Prostate gland (tissue), 2 donors: ENCODE measurements around the gene DOP1B. TPM values are rescaled to one million over a fixed set of nuclear protein-coding genes. Genes with fewer than 3 reads are reported as not detected.

Experiments used
- DNase-seq: peaks from one replicate; pipeline ENCODE4 v3.0.0-alpha.2; 2019; ENCODE audit warnings: low spot score
- H3K27ac ChIP-seq, 2 donors: fragments of 200-600 bp; sonication (generic); 2 replicates each; pipeline ENCODE4 v1.5.1; 2017 to 2019
- H3K27me3 ChIP-seq: fragments of 200-600 bp; sonication (generic); replicated peaks from 2 replicates; pipeline ENCODE4 v1.5.1; 2019; ENCODE audit not compliant: insufficient read depth
- H3K36me3 ChIP-seq, 2 donors: fragments of 200-600 bp; sonication (generic); 1 replicate in 1 of 2; 2 replicates in 1 of 2; pipeline versions ENCODE4 v1.5.1 to v1.8.1; 2017 to 2019
- H3K4me1 ChIP-seq: fragments of 200-600 bp; sonication (generic); replicated peaks from 2 replicates; pipeline ENCODE4 v1.5.1; 2019
- H3K4me3 ChIP-seq, 2 donors: fragments of 200-600 bp; sonication (generic); 2 replicates each; pipeline ENCODE4 v1.5.1; 2017 to 2019
- H3K9me3 ChIP-seq: fragments of 200-600 bp; sonication (generic); 2 replicates; pipeline ENCODE4 v1.5.1; 2017
- POLR2A ChIP-seq: fragments of 450-650 bp; IDR thresholded peaks from one replicate; pipeline ENCODE4 v1.6.1; 2016; ENCODE audit warnings: antibody characterized with exemption, mild to moderate bottlenecking
- POLR2AphosphoS5 ChIP-seq: sonication (generic); formaldehyde crosslinking; IDR thresholded peaks from one replicate; pipeline ENCODE4 v1.6.1; 2017; ENCODE audit warnings: antibody characterized with exemption
- WGBS: methylation state at CpG from one replicate; pipeline ENCODE4 v1.1.5; 2018; 5-methylcytosine and 5-hydroxymethylcytosine counted together
- intact Hi-C: fragments of 100-400 bp; cut with DNase I; formaldehyde crosslinking; loops from one replicate; pipeline ENCODE4 v1.14.2; 2022
- total RNA-seq, 2 donors: library from RNA; depleted of rRNA; stranded (reverse); fragments of >200 nt; gene quantifications; one replicate each; pipeline ENCODE4 v1.1.0, GENCODE V29; 2016
- TF ChIP-seq, protein P1 (sequence below), 4 experiments: fragments of 200-600 bp in 2 of 4; fragments of 450-650 bp in 2 of 4; sonication (generic) in 2 of 4; IDR thresholded peaks; 1 replicate in 3 of 4; 2 replicates in 1 of 4; pipeline ENCODE4 v1.5.1; 2016 to 2019; ENCODE audit warnings: antibody characterized with exemption in 4 of 4, mild to moderate bottlenecking in 2 of 4, moderate library complexity in 2 of 4

DOP1B gene
- total RNA-seq, 2 donors from 2014 or later = 28.4 to 93.3 TPM

DNA sequence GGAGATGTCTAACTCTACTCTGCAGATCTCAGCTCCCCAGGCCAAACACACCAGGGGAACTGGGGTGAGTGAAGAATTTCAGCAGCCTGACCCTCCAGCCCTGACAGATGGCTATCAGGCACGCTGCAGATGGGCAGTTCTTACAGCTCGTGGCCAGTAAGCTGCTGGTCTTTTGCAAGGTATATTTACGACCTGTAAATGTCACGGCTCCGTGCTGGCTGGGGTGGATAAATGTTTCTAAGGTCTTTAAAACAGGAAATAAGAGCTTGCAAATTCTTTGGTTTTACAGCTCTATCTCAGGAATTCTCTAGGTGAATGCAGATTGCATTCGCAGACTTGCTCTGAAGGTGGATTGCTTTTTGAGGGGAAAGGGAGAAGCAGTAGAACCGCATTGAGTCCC lies 10.1 kb downstream of the DOP1B start:
- intact Hi-C loops = no loop called here
- WGBS = 40% methylated on average over 7 of the region's 7 CpGs
- peak; percentile 59 for DNase-seq
- no peaks in the 10 kb centered on the region for H3K36me3 ChIP-seq
- peak overlapping the region; percentile 60 to 88 for H3K27ac ChIP-seq
- H3K4me1 ChIP-seq = peaks cover 17% of the 10 kb centered on the region
- H3K9me3 ChIP-seq = no peaks in the 10 kb centered on the region
- no peaks in the 10 kb centered on the region for H3K27me3 ChIP-seq
- H3K4me3 ChIP-seq = no peak overlapping the region
- TF ChIP-seq POLR2AphosphoS5 (peak; percentile 64), POLR2A (no peak)

DNA sequence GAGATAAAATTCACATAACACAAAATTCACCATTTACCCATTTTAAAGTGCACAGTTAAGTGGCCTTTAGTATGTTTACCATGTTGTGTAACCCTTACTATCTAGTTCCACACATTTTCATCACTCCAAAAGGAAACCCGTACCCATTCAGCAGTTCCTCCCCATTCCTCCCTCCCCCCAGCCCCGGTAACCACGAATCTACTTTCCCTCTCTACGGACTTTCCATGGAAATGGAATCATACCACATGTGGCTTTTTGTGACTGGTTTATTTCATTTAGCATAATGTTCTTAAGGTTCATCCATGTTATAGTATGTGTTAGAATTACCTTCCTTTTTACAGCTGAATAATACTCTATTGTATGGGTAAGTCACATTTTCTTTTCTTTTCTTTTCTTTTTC lies 10.9 kb downstream of the DOP1B start:
- H3K27me3 ChIP-seq = no peaks in the 10 kb centered on the region
- H3K27ac ChIP-seq = peak overlapping the region; percentile 60 to 88
- H3K9me3 ChIP-seq = no peaks in the 10 kb centered on the region
- no peak for TF ChIP-seq POLR2AphosphoS5
- TF ChIP-seq POLR2A = no peak
- TF ChIP-seq, protein P1, sequence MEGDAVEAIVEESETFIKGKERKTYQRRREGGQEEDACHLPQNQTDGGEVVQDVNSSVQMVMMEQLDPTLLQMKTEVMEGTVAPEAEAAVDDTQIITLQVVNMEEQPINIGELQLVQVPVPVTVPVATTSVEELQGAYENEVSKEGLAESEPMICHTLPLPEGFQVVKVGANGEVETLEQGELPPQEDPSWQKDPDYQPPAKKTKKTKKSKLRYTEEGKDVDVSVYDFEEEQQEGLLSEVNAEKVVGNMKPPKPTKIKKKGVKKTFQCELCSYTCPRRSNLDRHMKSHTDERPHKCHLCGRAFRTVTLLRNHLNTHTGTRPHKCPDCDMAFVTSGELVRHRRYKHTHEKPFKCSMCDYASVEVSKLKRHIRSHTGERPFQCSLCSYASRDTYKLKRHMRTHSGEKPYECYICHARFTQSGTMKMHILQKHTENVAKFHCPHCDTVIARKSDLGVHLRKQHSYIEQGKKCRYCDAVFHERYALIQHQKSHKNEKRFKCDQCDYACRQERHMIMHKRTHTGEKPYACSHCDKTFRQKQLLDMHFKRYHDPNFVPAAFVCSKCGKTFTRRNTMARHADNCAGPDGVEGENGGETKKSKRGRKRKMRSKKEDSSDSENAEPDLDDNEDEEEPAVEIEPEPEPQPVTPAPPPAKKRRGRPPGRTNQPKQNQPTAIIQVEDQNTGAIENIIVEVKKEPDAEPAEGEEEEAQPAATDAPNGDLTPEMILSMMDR (IDR thresholded peaks at IDR 0.05) = no peak
- intact Hi-C loops = no loop called here
- DNase-seq = no peak
- H3K4me3 ChIP-seq = no peak overlapping the region
- 89% methylated on average over 4 of the region's 4 CpGs for WGBS
- no peaks in the 10 kb centered on the region for H3K36me3 ChIP-seq
- H3K4me1 ChIP-seq = peaks cover 16% of the 10 kb centered on the region

DNA sequence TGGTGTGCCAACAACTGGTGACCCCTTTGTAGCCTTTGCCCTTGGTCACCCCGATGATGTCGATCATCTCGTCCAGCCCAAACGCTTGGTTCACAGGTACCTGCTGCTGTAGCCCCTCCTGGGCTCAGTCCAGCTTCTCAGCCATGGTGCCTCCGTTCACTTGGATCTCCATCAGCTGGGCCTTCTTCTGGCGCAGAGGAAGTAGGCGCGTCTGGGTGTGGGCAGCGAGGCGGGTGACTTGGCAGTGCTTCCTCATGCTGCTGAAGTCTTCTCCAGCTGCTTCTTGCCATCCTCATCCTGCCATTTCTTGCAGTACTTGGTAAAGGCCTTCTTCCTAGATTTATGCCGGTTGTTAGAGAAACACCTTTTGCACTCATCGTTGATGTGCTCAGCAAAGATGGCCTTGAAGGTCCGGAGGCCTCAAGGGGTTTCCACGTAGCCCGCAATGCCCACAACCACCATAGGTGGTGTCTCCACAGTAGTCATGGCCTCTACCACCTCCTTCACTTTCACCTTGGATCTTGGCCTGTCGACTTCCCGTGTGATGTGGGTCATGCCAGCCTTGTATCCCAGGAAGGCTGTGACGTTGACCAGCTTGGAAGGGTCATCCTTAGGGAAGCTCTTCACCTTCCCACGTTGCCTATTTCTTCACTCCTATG lies 13.0 kb downstream of the DOP1B start:
- WGBS = 88% methylated on average over 19 of the region's 19 CpGs
- H3K36me3 ChIP-seq = no peaks in the 10 kb centered on the region
- no peak overlapping the region for H3K4me3 ChIP-seq
- no peaks in the 10 kb centered on the region for H3K27me3 ChIP-seq
- no peak for DNase-seq
- no peaks in the 10 kb centered on the region for H3K9me3 ChIP-seq
- TF ChIP-seq POLR2AphosphoS5 (no peak), POLR2A (no peak)
- TF ChIP-seq, protein P1 (IDR thresholded peaks at IDR 0.05) = no peak
- H3K4me1 ChIP-seq = peaks cover 3% of the 10 kb centered on the region
- intact Hi-C loops = no loop called here
- no peak overlapping the region for H3K27ac ChIP-seq

DNA sequence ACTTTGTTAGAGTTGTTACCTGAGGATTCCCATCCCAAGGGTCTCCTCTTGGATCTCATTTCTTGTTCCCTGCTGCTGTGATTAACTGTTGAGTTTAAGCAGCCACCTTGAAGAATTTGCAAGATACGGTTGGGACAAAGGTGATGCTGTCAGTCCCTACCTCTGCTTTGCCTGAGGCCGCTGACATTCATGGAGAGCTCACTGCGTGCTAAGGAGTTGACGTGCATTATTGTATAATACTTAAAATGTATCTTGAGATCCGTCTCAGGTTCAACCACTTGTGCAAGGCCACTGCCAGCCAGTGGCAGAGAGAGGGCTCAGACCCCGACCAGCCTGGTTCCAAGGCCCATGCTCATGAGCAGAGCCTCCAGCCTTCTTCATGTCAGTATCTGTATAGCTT lies 14.2 kb downstream of the DOP1B start:
- Histone ChIP-seq H3K4me3 (no peak overlapping the region), H3K4me1 (peaks cover 3% of the 10 kb centered on the region), H3K27me3 (no peaks in the 10 kb centered on the region), H3K27ac (no peak overlapping the region), H3K36me3 (no peaks in the 10 kb centered on the region), H3K9me3 (no peaks in the 10 kb centered on the region)
- TF ChIP-seq, protein P1 (IDR thresholded peaks at IDR 0.05) = no peak
- TF ChIP-seq POLR2AphosphoS5 (no peak), POLR2A (no peak)
- no peak for DNase-seq
- WGBS = 96% methylated on average over 6 of the region's 6 CpGs
- intact Hi-C loops = no loop called here

DNA sequence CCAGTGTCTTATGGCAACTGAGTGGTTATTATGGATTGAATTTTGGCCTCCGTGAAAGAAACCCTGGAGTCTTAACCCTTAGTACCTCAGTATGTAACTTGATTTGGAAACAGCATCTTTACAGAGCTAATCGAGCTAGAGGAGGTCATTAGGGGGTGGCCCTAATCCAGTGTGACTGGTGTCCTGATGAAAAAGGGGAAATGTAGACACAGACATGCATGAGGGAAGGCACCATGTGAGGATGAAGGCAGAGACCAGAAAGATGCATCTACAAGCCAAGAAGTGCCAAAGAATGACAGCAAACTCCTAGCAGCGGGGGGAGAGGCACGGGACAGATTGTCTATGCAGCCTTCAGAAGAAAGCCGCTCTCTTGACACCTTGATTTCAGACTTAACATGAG lies 14.7 kb downstream of the DOP1B start:
- no peak for DNase-seq
- Histone ChIP-seq H3K4me3 (no peak overlapping the region), H3K36me3 (no peaks in the 10 kb centered on the region), H3K9me3 (no peaks in the 10 kb centered on the region), H3K27me3 (no peaks in the 10 kb centered on the region), H3K27ac (no peak overlapping the region), H3K4me1 (peaks cover 3% of the 10 kb centered on the region)
- no peak for TF ChIP-seq POLR2A
- no peak for TF ChIP-seq POLR2AphosphoS5
- TF ChIP-seq, protein P1 (IDR thresholded peaks at IDR 0.05) = no peak
- WGBS = 80% methylated on average over 5 of the region's 5 CpGs
- intact Hi-C loops = no loop called here
